ENCODE results near the gene CREG2.
"Not testable (repeated sequence)": the region's sequence is repeated elsewhere in the genome, so short reads cannot be mapped to it uniquely, and the experiment has no call there.

Gene CREG2

DNA sequence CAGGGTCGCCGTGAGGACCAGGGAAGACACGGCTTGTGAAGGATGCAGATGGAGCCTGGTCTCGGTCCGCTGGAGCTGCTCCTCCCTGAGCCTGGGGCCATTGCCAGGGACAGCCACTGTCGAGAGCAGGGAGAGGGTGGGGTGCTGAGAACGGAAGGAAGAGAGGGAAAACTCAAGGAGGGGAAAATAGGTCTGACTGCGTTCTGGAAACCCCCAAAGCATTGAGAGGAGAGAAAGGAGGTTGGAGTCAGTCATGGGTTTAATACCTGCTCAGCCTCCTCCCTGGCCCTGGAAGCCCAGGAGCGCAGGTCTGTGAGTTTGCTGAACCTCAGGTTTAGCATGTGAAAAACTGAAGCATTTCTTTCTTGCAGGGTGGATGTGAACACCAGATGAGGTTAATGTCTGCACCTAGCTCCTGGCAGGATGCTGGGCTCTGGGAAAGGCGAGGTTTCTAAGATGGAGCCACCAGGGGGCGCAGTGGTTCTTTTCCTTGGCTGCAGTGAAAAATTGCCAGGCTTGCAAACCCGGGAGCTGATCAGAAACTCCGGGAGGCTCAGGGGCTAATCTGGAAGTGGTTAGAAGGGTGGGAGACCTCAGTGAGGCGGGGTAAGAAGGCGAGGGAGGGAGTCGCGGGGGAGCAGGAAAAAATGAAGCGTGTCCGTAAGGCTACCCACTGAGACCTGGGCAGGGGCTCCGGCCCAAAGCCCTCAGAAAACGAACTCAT lies 45.2 kb downstream of the CREG2 start:
- DNase-seq (ENCODE audit: low spot score) = peak; percentile 71

DNA sequence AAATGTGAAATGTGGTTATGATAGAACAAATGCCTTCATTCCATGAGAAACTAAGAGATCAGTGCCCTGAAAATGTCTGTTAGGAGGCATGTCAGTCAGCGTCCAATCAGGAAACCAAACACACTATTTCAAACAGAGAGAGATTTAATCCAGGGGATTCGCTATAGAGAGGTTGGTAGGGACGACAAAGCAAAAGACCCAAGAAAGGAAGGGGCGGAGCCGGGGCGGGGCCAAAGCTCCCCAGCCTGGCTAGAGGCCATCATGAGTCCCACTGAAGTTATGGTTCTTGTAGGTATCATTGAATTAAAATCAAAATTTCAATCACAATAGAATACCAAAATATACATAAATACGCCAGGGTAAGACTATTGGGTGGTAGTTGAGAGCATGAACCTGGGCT lies 45.9 kb downstream of the CREG2 start:
- peak; percentile 38 for DNase-seq (ENCODE audit: low spot score)

DNA sequence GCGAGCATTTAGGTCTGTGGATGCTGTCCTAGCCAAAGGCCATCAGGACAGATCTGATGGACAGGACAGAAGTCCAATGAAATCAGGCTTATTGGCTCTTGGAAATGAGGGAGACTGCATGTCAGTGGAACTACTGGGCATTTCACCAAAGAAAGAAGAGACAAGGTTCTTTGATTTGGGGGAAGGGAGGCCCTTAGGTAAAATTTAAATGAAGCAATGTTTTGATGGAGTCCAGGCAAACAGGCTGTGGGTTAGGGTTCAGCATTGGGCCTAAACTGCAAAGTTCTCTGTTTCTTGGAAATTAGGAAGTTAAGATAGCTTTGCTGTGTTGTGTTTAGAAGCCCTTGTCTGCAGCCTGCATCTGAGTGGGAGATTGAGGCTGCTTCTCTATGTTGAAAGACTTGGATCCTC lies 47.2 kb downstream of the CREG2 start:
- DNase-seq (ENCODE audit: low spot score) = no peak

DNA sequence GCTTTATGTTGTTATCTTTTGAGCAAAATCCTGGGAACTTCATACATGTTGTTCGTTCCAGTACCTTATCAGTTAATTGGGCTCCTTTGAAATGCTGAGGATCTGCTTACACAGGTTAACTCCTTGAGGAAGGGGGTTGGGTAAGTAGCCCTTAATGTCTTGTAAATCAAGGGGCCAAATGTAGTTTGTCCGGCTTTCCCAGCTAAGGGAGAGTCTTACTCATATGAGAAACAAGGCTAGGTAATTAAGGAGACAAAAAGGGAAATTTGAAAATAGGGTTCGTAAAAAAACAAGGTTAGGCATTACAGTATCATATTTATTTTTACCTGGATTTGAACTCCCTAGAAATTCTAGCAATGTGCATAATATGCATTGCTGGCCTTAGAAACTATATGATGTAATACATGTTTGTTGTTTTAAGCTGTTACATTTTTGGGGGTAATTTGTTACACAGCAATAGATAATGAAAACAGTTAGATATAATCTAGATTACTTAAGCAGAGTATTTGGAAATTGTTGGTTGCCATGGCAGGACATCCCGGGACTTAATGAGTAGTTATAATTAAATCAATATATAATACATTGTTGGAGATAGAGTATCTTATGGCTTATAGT lies 47.9 kb downstream of the CREG2 start:
- DNase-seq (ENCODE audit: low spot score) = no peak

- DNase-seq (ENCODE audit: low spot score) = no peak
These were observed 49.4 kb downstream of the CREG2 start for GRCh38 chr2:101337877-101338276.

- DNase-seq (ENCODE audit: low spot score) = no peak
These were observed 54.2 kb downstream of the CREG2 start for GRCh38 chr2:101332885-101333766.

DNA sequence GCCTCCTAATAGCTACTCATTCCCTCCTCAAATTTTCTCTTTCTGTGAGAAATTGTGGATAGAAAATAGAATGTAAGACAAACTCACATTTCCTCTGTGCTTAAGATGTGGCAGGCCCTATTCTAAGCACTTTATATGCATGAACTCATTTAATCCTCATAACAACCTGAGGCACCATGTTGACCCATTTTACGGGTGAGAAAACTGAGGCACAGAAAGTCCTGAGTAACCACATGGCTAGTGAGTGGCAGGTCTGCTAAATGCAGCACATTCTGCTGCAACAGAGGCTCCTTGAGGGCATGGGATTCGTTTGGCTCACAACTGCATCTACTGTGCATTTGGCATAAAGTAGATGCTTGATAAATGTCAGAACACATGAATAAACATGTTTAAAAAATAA lies 56.1 kb downstream of the CREG2 start:
- no peak for DNase-seq (ENCODE audit: low spot score)

GRCh38 chr2:101330253-101330933 lies 56.9 kb downstream of the CREG2 start:
- DNase-seq (ENCODE audit: low spot score) = peak; percentile 30

DNA sequence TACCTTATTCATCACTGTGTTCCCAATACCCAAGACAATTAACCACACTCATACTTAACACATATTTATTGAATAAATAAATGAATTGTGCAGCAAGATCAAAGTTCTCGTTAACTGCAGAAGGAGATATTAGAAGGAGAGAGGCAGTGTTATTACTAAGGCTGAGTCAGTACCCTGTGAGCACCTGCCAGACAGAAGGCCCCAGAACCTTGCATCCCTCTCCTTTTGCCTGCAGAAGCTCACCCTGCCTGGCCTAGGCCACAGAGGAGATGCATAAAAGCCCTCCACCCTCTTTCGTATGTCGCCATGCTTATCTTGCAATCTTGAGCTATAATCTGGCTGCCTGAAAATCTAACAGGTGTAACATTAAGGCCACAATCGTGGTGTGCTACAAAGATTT lies 58.3 kb downstream of the CREG2 start:
- peak; percentile 47 for DNase-seq (ENCODE audit: low spot score)

DNA sequence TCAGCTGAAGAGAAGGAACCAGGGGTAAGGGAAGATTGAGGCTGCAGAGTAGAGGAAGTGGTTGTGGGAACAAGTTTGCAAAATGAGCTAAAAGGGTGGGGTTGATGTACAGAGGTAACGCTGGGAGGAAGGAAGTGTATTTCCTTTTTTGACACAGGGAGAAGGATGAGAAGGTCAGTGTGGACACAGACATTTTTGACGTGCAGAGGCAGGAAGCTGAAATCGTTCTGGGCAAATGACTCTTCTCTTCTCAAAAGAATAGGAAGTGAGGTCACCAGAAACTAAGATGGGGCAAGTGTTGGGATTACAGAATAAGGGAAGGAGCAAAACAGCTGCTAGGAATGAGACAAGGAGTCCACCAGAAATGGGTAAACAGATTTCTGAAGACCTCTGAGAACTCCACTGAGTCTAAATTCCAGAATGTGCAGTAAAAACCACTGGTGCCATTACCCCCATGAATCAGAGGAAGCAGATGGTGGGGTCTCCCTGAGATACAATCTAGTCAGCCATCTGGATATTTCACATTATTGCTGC lies 58.8 kb downstream of the CREG2 start:
- peak; percentile 66 for DNase-seq (ENCODE audit: low spot score)

- DNase-seq (ENCODE audit: low spot score) = no peak
These were observed 59.4 kb downstream of the CREG2 start for GRCh38 chr2:101327863-101328394.

DNA sequence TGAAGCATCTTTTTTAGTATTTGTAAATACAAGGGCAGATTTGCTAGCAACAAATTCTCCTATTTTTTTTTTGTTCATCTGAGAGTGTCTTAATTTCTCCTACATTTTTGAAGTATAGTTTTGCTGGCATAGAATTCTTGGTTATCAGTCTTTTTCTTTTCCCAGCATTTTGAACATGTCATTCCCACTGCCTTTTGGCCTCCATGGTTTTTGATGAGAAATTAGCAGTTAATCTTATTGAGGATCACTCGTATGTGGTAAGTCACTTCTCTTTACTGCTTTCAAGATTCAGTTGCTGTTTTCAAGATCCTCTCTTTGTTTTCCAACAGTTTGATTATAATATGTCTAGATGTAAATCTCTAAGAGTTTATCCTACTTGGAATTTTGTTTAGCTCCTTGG lies 61.9 kb downstream of the CREG2 start:
- DNase-seq (ENCODE audit: low spot score) = no peak

DNA sequence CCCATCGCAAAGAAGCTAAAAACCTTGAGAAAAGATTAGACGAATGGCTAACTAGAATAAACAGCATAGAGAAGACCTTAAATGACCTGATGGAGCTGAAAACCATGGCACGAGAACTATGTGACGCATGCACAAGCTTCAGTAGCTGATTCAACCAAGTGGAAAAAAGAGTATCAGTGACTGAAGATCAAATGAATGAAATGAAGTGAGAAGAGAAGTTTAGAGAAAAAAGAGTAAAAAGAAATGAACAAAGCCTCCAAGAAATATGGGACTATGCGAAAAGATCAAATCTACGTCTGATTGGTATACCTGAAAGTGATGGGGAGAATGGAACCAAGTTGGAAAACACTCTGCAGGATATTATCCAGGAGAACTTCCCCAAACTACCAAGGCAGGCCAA lies 70.7 kb downstream of the CREG2 start:
- DNase-seq (ENCODE audit: low spot score) = not testable (repeated sequence)

DNA sequence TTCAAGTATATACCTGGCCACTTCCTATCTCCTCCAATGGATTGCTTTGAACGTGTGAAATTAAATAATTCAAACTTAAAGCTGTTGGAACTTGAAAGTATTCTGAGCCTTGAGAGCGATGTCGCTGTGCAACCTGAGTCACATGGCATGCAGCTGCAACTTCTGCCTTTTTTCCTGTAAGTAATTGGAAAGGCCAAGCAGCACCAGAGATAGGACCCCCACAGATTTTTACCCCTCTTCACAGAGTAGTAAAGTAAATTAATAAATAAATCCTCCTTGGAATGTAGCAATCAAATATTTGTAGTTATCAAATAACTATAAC lies 75.6 kb downstream of the CREG2 start:
- DNase-seq (ENCODE audit: low spot score) = no peak

DNA sequence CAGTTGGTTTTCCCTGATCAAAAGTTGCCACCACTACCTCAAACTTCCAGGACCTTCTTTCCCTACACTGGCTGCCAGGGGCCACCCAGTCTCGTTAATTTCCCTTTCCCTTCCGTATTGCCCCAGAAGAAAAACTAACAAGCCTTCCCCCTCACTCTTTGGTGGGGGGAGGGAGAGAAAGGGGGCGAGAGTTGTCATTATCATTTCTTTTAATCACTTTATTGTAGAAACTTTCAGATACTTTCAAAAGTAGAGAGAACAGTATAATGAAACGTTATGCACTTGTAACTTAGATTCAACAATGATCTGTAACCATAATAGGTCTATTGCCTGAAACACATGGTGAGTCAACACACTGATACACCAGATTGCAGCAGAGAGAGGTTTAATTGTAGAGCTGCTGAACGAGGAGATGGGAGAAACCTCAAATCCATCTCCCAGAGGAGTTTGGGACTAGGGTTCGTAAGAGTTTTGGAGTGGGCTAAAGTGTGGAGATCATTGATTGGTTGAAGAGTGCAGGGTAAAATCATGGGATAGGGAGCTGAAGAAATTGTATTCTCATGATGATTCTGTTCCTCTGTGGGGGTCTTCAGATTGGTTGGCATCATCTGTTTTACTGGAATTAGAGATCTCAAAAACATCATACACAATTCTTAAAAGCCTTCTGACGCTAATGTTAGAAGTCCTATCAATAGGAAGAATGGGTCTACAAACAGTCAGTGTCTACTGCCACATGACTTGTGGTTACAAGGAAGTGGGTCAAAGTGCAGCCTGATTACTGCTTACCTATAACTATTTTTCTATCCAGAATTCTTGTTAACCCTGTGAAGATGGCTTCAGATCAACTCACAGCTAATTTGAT lies 76.2 kb downstream of the CREG2 start:
- DNase-seq (ENCODE audit: low spot score) = peak; percentile 58

- DNase-seq (ENCODE audit: low spot score) = no peak
These were observed 77.0 kb downstream of the CREG2 start for GRCh38 chr2:101310090-101310833.

DNA sequence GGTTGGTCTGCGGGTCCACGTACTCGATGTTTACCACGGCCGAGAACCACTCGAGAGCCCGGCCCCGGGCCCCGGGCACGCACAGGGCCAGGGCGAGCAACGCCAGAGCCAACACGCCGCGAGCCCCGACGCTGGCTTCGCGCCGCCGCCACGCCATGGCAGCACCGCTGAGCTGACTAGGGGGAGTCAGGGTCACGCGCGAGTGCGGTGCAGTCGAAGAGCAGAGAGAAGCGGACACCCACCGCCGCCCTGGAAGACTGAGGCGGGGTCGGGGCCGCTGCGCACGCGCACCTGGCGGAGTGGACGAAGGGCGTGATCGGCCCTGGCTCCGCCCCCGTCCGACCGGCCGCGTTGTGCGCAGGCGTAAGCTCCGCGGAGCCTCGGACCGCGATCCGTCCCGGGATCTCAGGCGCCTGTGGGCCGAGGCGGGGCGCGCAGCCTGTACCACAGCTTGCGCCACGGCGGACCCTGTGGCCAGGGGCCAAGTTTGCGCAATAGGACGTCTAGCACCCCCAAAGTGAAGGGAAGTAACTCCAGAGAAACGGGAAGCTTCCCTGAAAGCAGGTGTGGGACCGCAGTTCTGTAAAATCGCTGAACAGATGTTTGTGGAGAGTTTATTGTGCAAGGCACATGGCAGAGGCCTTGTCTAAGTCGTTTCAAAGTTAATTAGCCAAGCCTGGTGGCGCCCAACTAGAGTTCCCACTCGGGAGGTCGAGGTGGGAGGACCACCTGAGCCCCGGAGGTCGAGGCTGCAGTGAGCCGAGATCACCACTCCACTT lies 78.7 kb downstream of the CREG2 start, which contains the start of gene RNF149:
RNF149 (minus strand) TSS at position 270 of the 779 bp plus-strand sequence; CDS start at position 157, 113 bp downstream.
- DNase-seq (ENCODE audit: low spot score) = peak; percentile 89

DNA sequence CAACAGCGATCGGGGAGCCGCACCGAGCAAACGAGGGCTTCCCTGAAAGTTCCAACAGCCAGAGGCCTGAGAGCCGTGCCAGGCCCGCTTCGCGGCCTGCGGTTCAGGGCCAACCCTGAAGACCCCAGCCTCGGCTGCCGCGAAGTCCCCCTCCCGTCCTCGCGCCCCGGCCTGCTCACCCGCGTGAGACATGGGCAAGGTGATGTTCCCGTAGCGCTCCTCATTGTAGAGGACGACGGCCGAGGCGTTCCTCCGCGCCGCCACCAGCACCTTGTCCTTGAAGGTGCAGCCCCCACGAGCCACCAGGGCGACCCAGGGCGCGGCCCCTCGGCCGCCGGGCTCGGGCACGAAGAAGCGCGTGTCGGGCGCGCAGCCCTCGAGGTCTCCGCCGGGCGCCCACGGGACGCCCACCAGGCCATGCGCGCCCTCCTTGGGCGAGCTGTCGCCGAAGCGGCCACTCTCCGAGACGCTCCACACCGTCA lies 79.3 kb downstream of the CREG2 start:
- DNase-seq (ENCODE audit: low spot score) = peak; percentile 19

DNA sequence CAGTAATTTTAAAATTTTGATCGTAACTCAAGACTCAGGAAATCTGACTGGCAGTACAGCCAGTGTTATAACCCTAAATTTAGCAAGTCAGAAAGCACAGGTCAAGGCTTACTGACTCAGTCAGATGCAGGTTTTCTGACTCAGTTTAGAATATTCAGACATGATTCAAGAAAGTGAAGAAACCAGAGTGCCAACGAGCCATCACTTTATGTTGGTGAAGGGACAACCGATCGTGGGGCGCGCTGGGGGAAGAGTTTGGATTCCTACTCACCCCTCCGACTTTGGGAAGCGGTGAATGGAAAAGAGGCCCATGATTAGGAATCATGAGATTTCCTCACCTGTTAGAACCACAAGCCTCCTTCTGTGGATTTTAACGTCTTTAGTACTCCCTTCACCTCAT lies 79.8 kb downstream of the CREG2 start:
- peak; percentile 23 for DNase-seq (ENCODE audit: low spot score)
